ENCODE results near the gene CYS1. TPM values are rescaled to one million over a fixed set of nuclear protein-coding genes. Genes with fewer than 3 reads are reported as not detected.

CYS1 gene
- total RNA-seq, 2 experiments from 2014 or later, result 0.50 to 1.1 TPM

DNA sequence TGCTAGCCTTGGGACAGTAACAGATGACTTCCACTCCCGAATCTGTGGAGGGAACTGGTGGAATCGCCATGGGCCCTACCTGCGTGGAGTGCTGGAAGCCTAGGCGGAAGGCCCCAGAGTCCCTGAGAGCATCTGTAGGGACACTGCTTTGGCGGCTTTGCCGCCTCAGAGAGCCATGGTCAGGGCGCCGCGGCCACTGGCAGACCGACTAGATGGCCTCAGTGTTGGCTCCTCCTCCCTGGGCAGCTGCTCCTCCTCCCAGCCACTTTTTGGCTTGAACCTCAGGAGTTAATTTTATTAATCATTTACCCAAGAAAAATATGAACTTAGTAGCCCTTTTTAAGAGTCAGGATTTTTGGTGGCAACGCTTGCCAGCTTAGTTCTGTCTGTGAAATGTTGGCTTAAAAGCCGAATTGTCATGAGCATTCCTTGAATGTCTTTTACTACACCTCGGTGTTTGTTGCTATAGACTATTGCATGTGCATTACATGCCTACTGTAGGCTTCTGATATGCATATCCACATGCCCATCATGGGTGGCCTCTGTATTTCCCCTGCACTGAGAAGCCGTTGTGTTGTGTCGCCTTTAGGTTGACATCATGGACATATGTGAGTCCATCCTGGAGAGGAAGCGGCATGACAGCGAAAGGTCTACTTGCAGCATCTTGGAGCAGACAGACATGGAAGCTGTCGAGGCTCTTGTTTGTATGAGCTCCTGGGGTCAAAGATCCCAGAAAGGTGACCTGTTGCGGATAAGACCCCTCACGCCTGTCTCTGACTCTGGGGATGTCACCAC lies 34.5 kb downstream of the CYS1 start:
- H3K27me3 Mint-ChIP-seq (ENCODE audit: low read depth), result peaks cover 14% of the 10 kb centered on the region
- no peaks in the 10 kb centered on the region for H3K9me3 Mint-ChIP-seq (ENCODE audit: insufficient read depth)
- H3K4me1 Mint-ChIP-seq (ENCODE audit: low read depth), result peaks cover 24% of the 10 kb centered on the region
- CTCF ChIA-PET, result interaction anchor here (1.1 to 9.8 kb wide), 9 partner anchors 10 to 364 kb away, joined by 3 to 205 read pairs (median 5); no protein-coding TSS in a partner anchor
- no peak for DNase-seq
- POLR2A ChIA-PET, result interaction anchor here (0.6 kb wide), 1 partner anchor 35 kb away, joined by 3 read pairs; no protein-coding TSS in a partner anchor
- ATAC-seq, result no peak
- peak overlapping the region; percentile 40 for H3K4me3 Mint-ChIP-seq
- H3K36me3 Mint-ChIP-seq (ENCODE audit: low read depth), result peaks cover 14% of the 10 kb centered on the region
- no peak overlapping the region for H3K27ac Mint-ChIP-seq

- POLR2A ChIA-PET, result interaction anchor here (0.6 to 4.0 kb wide), 6 partner anchors 12 to 201 kb away, joined by 3 to 17 read pairs (median 5); partner anchors contain the start of gene TAF1B
- Mint-ChIP-seq H3K9me3 (ENCODE audit: insufficient read depth) (no peaks in the 10 kb centered on the region), H3K4me1 (ENCODE audit: low read depth) (peaks cover 24% of the 10 kb centered on the region), H3K4me3 (peak overlapping the region; percentile 72), H3K27ac (peak overlapping the region; percentile 85), H3K27me3 (ENCODE audit: low read depth) (peaks cover 23% of the 10 kb centered on the region), H3K36me3 (ENCODE audit: low read depth) (peaks cover 14% of the 10 kb centered on the region)
- DNase-seq (peak; percentile 94), ATAC-seq (peak; percentile 74)
- CTCF ChIA-PET, result interaction anchor here (1.1 to 9.8 kb wide), 5 partner anchors 16 to 244 kb away, joined by 4 to 205 read pairs (median 6); no protein-coding TSS in a partner anchor
Measured at GRCh38 chr2:10043906-10044601, 36.2 kb downstream of the CYS1 start.

DNA sequence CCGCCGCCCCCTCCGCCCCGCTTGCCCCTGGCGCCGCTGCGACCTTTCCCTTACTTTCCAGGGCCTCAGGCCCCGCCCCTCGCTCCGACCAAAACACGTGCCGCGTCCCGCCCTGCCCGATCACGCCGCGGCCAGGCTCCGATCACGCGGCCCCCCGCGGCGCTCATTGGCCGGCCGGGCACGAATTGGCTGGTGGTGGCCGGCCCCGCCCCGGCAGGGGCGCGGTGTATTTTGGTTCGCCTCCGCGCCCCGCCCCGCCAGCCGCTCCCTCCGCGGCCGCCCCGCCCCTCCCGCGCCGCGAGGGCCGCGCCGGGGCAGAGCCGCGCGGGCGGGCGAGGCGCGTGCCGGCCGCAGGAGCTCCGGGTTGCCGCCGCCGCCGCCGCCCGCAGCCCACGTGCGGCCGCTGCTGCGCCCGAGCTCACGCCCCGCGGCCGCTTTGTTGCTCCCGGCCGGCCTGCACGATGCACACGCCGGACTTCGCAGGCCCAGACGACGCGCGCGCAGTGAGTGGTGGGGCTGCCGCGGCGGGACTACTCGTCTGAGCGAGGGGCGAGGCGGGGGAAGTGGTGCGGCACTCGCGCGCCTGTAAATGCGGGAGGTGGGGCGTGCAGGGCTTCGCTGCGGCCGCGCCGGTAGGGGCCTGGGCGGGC lies 36.8 kb downstream of the CYS1 start, which contains the start of gene KLF11:
KLF11 (plus strand) TSS at position 295 of the 650 bp plus-strand sequence; CDS start at position 462, 167 bp downstream.
- Mint-ChIP-seq H3K27ac (peak within 1 kb of the TSS; percentile 85), H3K4me1 (ENCODE audit: low read depth) (peaks cover 24% of the 10 kb centered on the region), H3K36me3 (ENCODE audit: low read depth) (peaks cover 14% of the 10 kb centered on the region), H3K9me3 (ENCODE audit: insufficient read depth) (no peaks in the 10 kb centered on the region), H3K4me3 (peak within 1 kb of the TSS; percentile 72), H3K27me3 (ENCODE audit: low read depth) (peaks cover 28% of the 10 kb centered on the region)
- ChIA-PET CTCF (interaction anchor here (1.8 to 9.8 kb wide), 3 partner anchors 16 to 229 kb away, joined by 4 to 205 read pairs (median 80); no protein-coding TSS in a partner anchor), POLR2A (interaction anchor here (1.2 to 4.0 kb wide), 3 partner anchors 12 to 200 kb away, joined by 3 to 17 read pairs (median 6); partner anchors contain the start of gene TAF1B)
- DNase-seq (peak; percentile 79), ATAC-seq (peak; percentile 71)

GRCh38 chr2:10042301-10043161 lies 37.7 kb downstream of the CYS1 start:
- H3K4me3 Mint-ChIP-seq, result peak overlapping the region; percentile 71
- CTCF ChIA-PET, result interaction anchor here (1.2 to 1.8 kb wide), 2 partner anchors 15 to 58 kb away, joined by 4 to 6 read pairs; no protein-coding TSS in a partner anchor
- DNase-seq (peak; percentile 40), ATAC-seq (no peak)
- no peaks in the 10 kb centered on the region for H3K9me3 Mint-ChIP-seq (ENCODE audit: insufficient read depth)
- peaks cover 24% of the 10 kb centered on the region for H3K4me1 Mint-ChIP-seq (ENCODE audit: low read depth)
- peak overlapping the region; percentile 82 for H3K27ac Mint-ChIP-seq
- peaks cover 6% of the 10 kb centered on the region for H3K36me3 Mint-ChIP-seq (ENCODE audit: low read depth)
- POLR2A ChIA-PET, result interaction anchor here (1.6 to 4.0 kb wide), 2 partner anchors 14 to 200 kb away, joined by 6 to 17 read pairs; partner anchors contain the start of gene TAF1B
- peaks cover 30% of the 10 kb centered on the region for H3K27me3 Mint-ChIP-seq (ENCODE audit: low read depth)

GRCh38 chr2:10041711-10042110 lies 38.5 kb downstream of the CYS1 start:
- POLR2A ChIA-PET, result interaction anchor here (4.0 kb wide), 1 partner anchor 13 kb away, joined by 17 read pairs; no protein-coding TSS in a partner anchor
- peaks cover 20% of the 10 kb centered on the region for H3K4me1 Mint-ChIP-seq (ENCODE audit: low read depth)

GRCh38 chr2:10039658-10040410 lies 40.4 kb downstream of the CYS1 start:
- no peak overlapping the region for H3K4me3 Mint-ChIP-seq
- no peak for DNase-seq
- POLR2A ChIA-PET, result interaction anchor here (0.6 kb wide), 1 partner anchor 56 kb away, joined by 3 read pairs; no protein-coding TSS in a partner anchor
- H3K36me3 Mint-ChIP-seq (ENCODE audit: low read depth), result no peaks in the 10 kb centered on the region
- H3K4me1 Mint-ChIP-seq (ENCODE audit: low read depth), result peaks cover 20% of the 10 kb centered on the region
- ATAC-seq, result no peak
- H3K9me3 Mint-ChIP-seq (ENCODE audit: insufficient read depth), result no peaks in the 10 kb centered on the region
- no peak overlapping the region for H3K27ac Mint-ChIP-seq
- CTCF ChIA-PET, result interaction anchor here (1.0 kb wide), 1 partner anchor 196 kb away, joined by 3 read pairs; the partner anchor contains the start of gene TAF1B
- peaks cover 30% of the 10 kb centered on the region for H3K27me3 Mint-ChIP-seq (ENCODE audit: low read depth)

More at GRCh38 chr2:10041711-10042110, 38.5 kb downstream of the CYS1 start:
- Mint-ChIP-seq H3K36me3 (ENCODE audit: low read depth) (no peaks in the 10 kb centered on the region), H3K27me3 (ENCODE audit: low read depth) (peaks cover 30% of the 10 kb centered on the region), H3K9me3 (ENCODE audit: insufficient read depth) (no peaks in the 10 kb centered on the region), H3K4me3 (no peak overlapping the region), H3K27ac (no peak overlapping the region)
- CTCF ChIA-PET, result interaction anchor here (1.2 kb wide), 1 partner anchor 57 kb away, joined by 6 read pairs; no protein-coding TSS in a partner anchor
- no peak for ATAC-seq
- DNase-seq, result no peak

- no peaks in the 10 kb centered on the region for H3K9me3 Mint-ChIP-seq (ENCODE audit: insufficient read depth)
- POLR2A ChIA-PET, result interaction anchor here (0.5 kb wide), 1 partner anchor 1362 kb away, joined by 3 read pairs; no protein-coding TSS in a partner anchor
- H3K36me3 Mint-ChIP-seq (ENCODE audit: low read depth), result no peaks in the 10 kb centered on the region
- H3K4me3 Mint-ChIP-seq, result no peak overlapping the region
- CTCF ChIA-PET, result interaction anchor here (0.7 to 1.4 kb wide), 5 partner anchors 10 to 503 kb away, joined by 3 to 4 read pairs (median 3); no protein-coding TSS in a partner anchor
- peaks cover 16% of the 10 kb centered on the region for H3K4me1 Mint-ChIP-seq (ENCODE audit: low read depth)
- H3K27ac Mint-ChIP-seq, result no peak overlapping the region
- peaks cover 31% of the 10 kb centered on the region for H3K27me3 Mint-ChIP-seq (ENCODE audit: low read depth)
- DNase-seq (no peak), ATAC-seq (no peak)
Measured at GRCh38 chr2:10038716-10039115, 41.5 kb downstream of the CYS1 start.

GRCh38 chr2:10038123-10038522 lies 42.1 kb downstream of the CYS1 start:
- Mint-ChIP-seq H3K9me3 (ENCODE audit: insufficient read depth) (no peaks in the 10 kb centered on the region), H3K27me3 (ENCODE audit: low read depth) (peaks cover 31% of the 10 kb centered on the region), H3K27ac (no peak overlapping the region), H3K36me3 (ENCODE audit: low read depth) (no peaks in the 10 kb centered on the region), H3K4me3 (no peak overlapping the region), H3K4me1 (ENCODE audit: low read depth) (peaks cover 16% of the 10 kb centered on the region)
- no peak for ATAC-seq
- ChIA-PET POLR2A (interaction anchor here (0.5 kb wide), 1 partner anchor 1363 kb away, joined by 3 read pairs; no protein-coding TSS in a partner anchor), CTCF (interaction anchor here (0.7 to 1.4 kb wide), 5 partner anchors 11 to 503 kb away, joined by 3 to 4 read pairs (median 3); no protein-coding TSS in a partner anchor)
- no peak for DNase-seq

- ATAC-seq, result peak; percentile 54
- POLR2A ChIA-PET, result no interaction called here
Measured at GRCh38 chr2:10036095-10036884, 43.9 kb downstream of the CYS1 start.

More at GRCh38 chr2:10036095-10036884, 43.9 kb downstream of the CYS1 start:
- CTCF ChIA-PET, result interaction anchor here (1.1 to 2.1 kb wide), 3 partner anchors 10 to 223 kb away, joined by 3 to 8 read pairs (median 3); no protein-coding TSS in a partner anchor
- Mint-ChIP-seq H3K27ac (no peak overlapping the region), H3K9me3 (ENCODE audit: insufficient read depth) (no peaks in the 10 kb centered on the region), H3K4me3 (no peak overlapping the region), H3K4me1 (ENCODE audit: low read depth) (peaks cover 8% of the 10 kb centered on the region), H3K27me3 (ENCODE audit: low read depth) (peaks cover 20% of the 10 kb centered on the region), H3K36me3 (ENCODE audit: low read depth) (no peaks in the 10 kb centered on the region)
- no peak for DNase-seq
